ENCODE results near the gene NUCB1. TPM values are rescaled to one million over a fixed set of nuclear protein-coding genes. Genes with fewer than 3 reads are reported as not detected.
"Not testable (repeated sequence)": the region's sequence is repeated elsewhere in the genome, so short reads cannot be mapped to it uniquely, and the experiment has no call there.

NUCB1 gene
- total and polyA plus RNA-seq, 2 experiments from 2014 or later, result 230 to 337 TPM

- no peaks in the 10 kb centered on the region for H3K9me3 ChIP-seq (ENCODE audit: low read depth)
- no peaks in the 10 kb centered on the region for H3K27me3 ChIP-seq
- peak within 1 kb of the TSS; percentile 99 for H3K27ac ChIP-seq
- peaks cover 13% of the 10 kb centered on the region for H3K36me3 ChIP-seq
- TF ChIP-seq CTCF (IDR thresholded peaks at IDR 0.05; ENCODE audit: low read depth, low read length), result no peak
- H3K4me1 ChIP-seq (ENCODE audit: low read depth), result peaks cover 50% of the 10 kb centered on the region
- H3K4me3 ChIP-seq, result peak within 1 kb of the TSS; percentile 68
- peak; percentile 96 to 98 for DNase-seq (ENCODE audit: low read depth in 1 of 2, low spot score in 1 of 2)
These were observed 27.8 kb upstream of the NUCB1 start, which contains the start of gene PPP1R15A for GRCh38 chr19:48872182-48872883. Gene PPP1R15A, plus strand, starts transcription at chr19:48872421. Its CDS starts 813 bp downstream, at chr19:48873234.

- Histone ChIP-seq H3K9me3 (ENCODE audit: low read depth) (no peaks in the 10 kb centered on the region), H3K27ac (peak overlapping the region; percentile 99), H3K27me3 (no peaks in the 10 kb centered on the region), H3K4me3 (peak overlapping the region; percentile 68), H3K36me3 (peaks cover 13% of the 10 kb centered on the region), H3K4me1 (ENCODE audit: low read depth) (peaks cover 43% of the 10 kb centered on the region)
- peak; percentile 93 to 96 for DNase-seq (ENCODE audit: low read depth in 1 of 2, low spot score in 1 of 2)
- TF ChIP-seq CTCF (IDR thresholded peaks at IDR 0.05; ENCODE audit: low read depth, low read length), result no peak
These were observed 27.1 kb upstream of the NUCB1 start for GRCh38 chr19:48872884-48873475.

GRCh38 chr19:48873476-48874302, 26.4 kb upstream of the NUCB1 start:
- Histone ChIP-seq H3K27me3 (no peaks in the 10 kb centered on the region), H3K9me3 (ENCODE audit: low read depth) (no peaks in the 10 kb centered on the region), H3K27ac (peak overlapping the region; percentile 99), H3K36me3 (peaks cover 13% of the 10 kb centered on the region), H3K4me3 (peak overlapping the region; percentile 68), H3K4me1 (ENCODE audit: low read depth) (peaks cover 41% of the 10 kb centered on the region)
- DNase-seq (ENCODE audit: low read depth in 1 of 2, low spot score in 1 of 2), result peak in 1 of 2 donors; percentile 56
- no peak for TF ChIP-seq CTCF (IDR thresholded peaks at IDR 0.05; ENCODE audit: low read depth, low read length)

- Histone ChIP-seq H3K27ac (peak overlapping the region; percentile 99), H3K9me3 (ENCODE audit: low read depth) (no peaks in the 10 kb centered on the region), H3K36me3 (peaks cover 13% of the 10 kb centered on the region), H3K27me3 (no peaks in the 10 kb centered on the region), H3K4me3 (peak overlapping the region; percentile 68), H3K4me1 (ENCODE audit: low read depth) (peaks cover 39% of the 10 kb centered on the region)
- no peak for TF ChIP-seq CTCF (IDR thresholded peaks at IDR 0.05; ENCODE audit: low read depth, low read length)
- DNase-seq (ENCODE audit: low read depth in 1 of 2, low spot score in 1 of 2), result peak in 1 of 2 donors; percentile 54
These were observed 25.6 kb upstream of the NUCB1 start for GRCh38 chr19:48874303-48875135.

GRCh38 chr19:48876043-48876981, 23.8 kb upstream of the NUCB1 start:
- Histone ChIP-seq H3K27ac (peak overlapping the region; percentile 59), H3K4me1 (ENCODE audit: low read depth) (peaks cover 39% of the 10 kb centered on the region), H3K36me3 (peaks cover 13% of the 10 kb centered on the region)
- not testable (repeated sequence) for H3K9me3 ChIP-seq (ENCODE audit: low read depth); H3K4me3 ChIP-seq; H3K27me3 ChIP-seq
- DNase-seq (ENCODE audit: low read depth in 1 of 2, low spot score in 1 of 2), result peak in 1 of 2 donors; percentile 56

Data from cardiac muscle cell (in vitro differentiated cells and primary cell).